Neural progenitor cell (in vitro differentiated cells): ENCODE measurements around the gene AP3S2.

Experiments
- EZH2 ChIP-seq: fragments of 200-600 bp; sonication (generic); IDR thresholded peaks from 2 replicates; pipeline ENCODE4 v1.6.1; 2017; ENCODE audit warnings: antibody characterized with exemption, mild to moderate bottlenecking, moderate library complexity
- TF ChIP-seq, protein P1 (sequence below): fragments of 200-600 bp; sonication (generic); IDR thresholded peaks from 2 replicates; pipeline ENCODE4 v1.5.1; 2017; ENCODE audit warnings: antibody characterized with exemption, mild to moderate bottlenecking

GRCh38 chr15:89825271-89825940, 68.4 kb downstream of the AP3S2 start:
- TF ChIP-seq, protein P1, sequence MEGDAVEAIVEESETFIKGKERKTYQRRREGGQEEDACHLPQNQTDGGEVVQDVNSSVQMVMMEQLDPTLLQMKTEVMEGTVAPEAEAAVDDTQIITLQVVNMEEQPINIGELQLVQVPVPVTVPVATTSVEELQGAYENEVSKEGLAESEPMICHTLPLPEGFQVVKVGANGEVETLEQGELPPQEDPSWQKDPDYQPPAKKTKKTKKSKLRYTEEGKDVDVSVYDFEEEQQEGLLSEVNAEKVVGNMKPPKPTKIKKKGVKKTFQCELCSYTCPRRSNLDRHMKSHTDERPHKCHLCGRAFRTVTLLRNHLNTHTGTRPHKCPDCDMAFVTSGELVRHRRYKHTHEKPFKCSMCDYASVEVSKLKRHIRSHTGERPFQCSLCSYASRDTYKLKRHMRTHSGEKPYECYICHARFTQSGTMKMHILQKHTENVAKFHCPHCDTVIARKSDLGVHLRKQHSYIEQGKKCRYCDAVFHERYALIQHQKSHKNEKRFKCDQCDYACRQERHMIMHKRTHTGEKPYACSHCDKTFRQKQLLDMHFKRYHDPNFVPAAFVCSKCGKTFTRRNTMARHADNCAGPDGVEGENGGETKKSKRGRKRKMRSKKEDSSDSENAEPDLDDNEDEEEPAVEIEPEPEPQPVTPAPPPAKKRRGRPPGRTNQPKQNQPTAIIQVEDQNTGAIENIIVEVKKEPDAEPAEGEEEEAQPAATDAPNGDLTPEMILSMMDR = no peak
- TF ChIP-seq EZH2 = no peak
